Measurements from ENCODE around the gene ESPNL.

- TF ChIP-seq, protein P1, sequence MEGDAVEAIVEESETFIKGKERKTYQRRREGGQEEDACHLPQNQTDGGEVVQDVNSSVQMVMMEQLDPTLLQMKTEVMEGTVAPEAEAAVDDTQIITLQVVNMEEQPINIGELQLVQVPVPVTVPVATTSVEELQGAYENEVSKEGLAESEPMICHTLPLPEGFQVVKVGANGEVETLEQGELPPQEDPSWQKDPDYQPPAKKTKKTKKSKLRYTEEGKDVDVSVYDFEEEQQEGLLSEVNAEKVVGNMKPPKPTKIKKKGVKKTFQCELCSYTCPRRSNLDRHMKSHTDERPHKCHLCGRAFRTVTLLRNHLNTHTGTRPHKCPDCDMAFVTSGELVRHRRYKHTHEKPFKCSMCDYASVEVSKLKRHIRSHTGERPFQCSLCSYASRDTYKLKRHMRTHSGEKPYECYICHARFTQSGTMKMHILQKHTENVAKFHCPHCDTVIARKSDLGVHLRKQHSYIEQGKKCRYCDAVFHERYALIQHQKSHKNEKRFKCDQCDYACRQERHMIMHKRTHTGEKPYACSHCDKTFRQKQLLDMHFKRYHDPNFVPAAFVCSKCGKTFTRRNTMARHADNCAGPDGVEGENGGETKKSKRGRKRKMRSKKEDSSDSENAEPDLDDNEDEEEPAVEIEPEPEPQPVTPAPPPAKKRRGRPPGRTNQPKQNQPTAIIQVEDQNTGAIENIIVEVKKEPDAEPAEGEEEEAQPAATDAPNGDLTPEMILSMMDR (conservative IDR thresholded peaks at IDR 0.05; ENCODE audit: low read depth, low read length), result no peak
- TF ChIP-seq FOS (IDR thresholded peaks at IDR 0.05; ENCODE audit: low read depth, low read length) (no peak), SMC3 (IDR thresholded peaks at IDR 0.05; ENCODE audit: low read depth, low read length) (no peak), RCOR1 (IDR thresholded peaks at IDR 0.05; ENCODE audit: insufficient replicate concordance, low read length) (no peak), CHD1 (IDR thresholded peaks at IDR 0.05; ENCODE audit: low read depth, low read length) (no peak), BHLHE40 (IDR thresholded peaks at IDR 0.05; ENCODE audit: low read depth, low read length) (no peak), MAZ (IDR thresholded peaks at IDR 0.05; ENCODE audit: borderline replicate concordance, low read depth, low read length) (no peak), RFX5 (IDR thresholded peaks at IDR 0.05; ENCODE audit: low read depth, low read length) (no peak), MXI1 (IDR thresholded peaks at IDR 0.05; ENCODE audit: borderline replicate concordance, low read depth, low read length) (no peak), POLR2A (IDR thresholded peaks at IDR 0.05; ENCODE audit: low read depth, low read length) (no peak), NFE2L2 (IDR thresholded peaks at IDR 0.05; ENCODE audit: low read depth, low read length) (no peak), RAD21 (IDR thresholded peaks at IDR 0.05; ENCODE audit: low read length) (no peak), USF2 (IDR thresholded peaks at IDR 0.05; ENCODE audit: low read depth, low read length) (no peak), CEBPB (IDR thresholded peaks at IDR 0.05; ENCODE audit: low read depth, low read length) (no peak)
Observed at GRCh38 chr2:238145851-238146250, 45.7 kb downstream of the ESPNL start.

All from IMR-90 (cell line).